ENCODE measurements around the gene FUT3.

- TF ChIP-seq CEBPB (IDR thresholded peaks at IDR 0.05; ENCODE audit: low read depth) = no peak
- TF ChIP-seq CTCF (IDR thresholded peaks at IDR 0.05 in 2 of 3, conservative IDR thresholded peaks at IDR 0.05 in 1 of 3; ENCODE audit: borderline replicate concordance in 1 of 3, insufficient read depth in 1 of 3, low read depth in 2 of 3, low read length in 2 of 3) = no peak
- TF ChIP-seq EZH2 (IDR thresholded peaks at IDR 0.05) = no peak
- TF ChIP-seq REST (IDR thresholded peaks at IDR 0.05; ENCODE audit: low read depth) = no peak
- TF ChIP-seq YY1 (IDR thresholded peaks at IDR 0.05; ENCODE audit: extremely low read depth, insufficient replicate concordance, low read depth, low read length) = no peak
- no peak for TF ChIP-seq POLR2A (IDR thresholded peaks at IDR 0.05; ENCODE audit: borderline replicate concordance, extremely low read depth, insufficient read depth, insufficient read length)
- no peak for TF ChIP-seq EZH2phosphoT487 (IDR thresholded peaks at IDR 0.05; ENCODE audit: borderline replicate concordance)
- no peak for TF ChIP-seq ZFX (IDR thresholded peaks at IDR 0.05)
- no peak for TF ChIP-seq MAX (IDR thresholded peaks at IDR 0.05)
Measured at GRCh38 chr19:5850189-5850588, 1.1 kb downstream of the FUT3 start.

All from HCT116 (cell line).